Nucleus accumbens (tissue), 56 donors: ENCODE results near the gene KCNQ1.

Experiments used
- DNase-seq, 56 donors: peaks; one replicate each; lab custom pipeline; 2025; lab: John Stamatoyannopoulos, UW

Gene KCNQ1

DNA sequence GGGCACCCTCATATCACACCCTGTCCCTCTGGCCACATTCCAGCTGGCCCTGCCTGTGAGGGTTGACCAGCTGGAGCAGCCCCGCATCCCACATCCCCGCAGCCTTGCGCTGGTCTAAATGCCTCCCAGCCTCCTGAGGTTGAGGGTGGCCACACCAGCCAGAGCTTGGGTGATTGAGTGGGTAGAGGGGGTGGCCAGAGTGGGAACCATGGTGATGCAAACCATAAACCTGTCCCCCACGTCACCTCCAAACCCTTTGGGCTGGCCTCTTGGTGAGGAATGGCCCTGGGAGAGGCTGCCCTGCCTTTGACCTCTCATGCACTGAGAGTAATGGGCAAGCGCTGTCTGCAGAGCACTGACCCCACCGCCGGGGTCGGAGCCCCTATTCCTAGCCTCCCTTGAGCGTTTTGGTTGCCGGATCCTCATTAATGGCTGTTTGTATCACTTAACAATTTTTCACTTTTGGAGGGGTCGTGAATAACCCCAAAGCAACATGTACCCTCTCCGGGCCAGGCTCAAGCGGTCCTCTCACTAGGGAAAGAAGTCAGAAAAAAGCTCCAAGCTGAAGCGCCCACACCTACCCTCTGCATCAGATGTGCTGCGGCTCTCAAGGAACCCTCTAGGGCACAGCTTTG, 271.0 kb downstream of the KCNQ1 start:
- no peak for DNase-seq

DNA sequence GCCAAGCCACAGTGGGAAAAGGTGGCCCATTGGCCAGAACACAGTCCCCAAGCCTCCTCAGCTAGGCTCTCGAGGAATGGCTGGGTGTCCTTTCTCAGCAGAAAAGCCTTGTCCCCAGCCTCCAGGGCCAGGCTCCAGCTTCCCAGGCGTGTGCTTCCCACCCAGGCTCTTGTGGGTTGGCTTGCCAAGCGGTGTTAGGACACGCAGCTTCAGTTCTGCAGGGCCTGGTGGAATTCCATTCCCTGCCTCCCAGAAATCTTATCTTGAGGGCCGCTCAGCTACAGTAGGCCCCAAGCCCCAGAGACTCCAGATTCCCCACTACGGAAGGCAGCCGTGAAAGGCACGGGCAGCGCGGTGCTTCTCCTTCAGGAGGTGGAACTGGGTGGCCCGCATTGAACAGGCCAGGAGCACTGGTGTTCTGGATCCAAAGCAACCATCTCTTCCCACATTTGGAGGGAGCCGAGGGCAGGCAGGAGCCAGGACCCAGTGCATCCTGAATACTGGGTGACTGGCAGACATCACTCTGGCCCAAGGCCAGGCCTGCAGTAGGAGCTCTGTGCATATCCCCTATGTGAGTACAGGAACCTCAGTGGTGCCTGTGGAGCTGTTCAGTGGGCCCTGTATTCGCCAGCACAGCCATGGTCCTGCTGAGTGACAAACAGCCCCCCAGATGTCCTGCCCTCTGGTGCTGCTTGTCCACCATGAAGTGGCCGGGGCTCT, 271.7 kb downstream of the KCNQ1 start:
- DNase-seq, result no peak

DNA sequence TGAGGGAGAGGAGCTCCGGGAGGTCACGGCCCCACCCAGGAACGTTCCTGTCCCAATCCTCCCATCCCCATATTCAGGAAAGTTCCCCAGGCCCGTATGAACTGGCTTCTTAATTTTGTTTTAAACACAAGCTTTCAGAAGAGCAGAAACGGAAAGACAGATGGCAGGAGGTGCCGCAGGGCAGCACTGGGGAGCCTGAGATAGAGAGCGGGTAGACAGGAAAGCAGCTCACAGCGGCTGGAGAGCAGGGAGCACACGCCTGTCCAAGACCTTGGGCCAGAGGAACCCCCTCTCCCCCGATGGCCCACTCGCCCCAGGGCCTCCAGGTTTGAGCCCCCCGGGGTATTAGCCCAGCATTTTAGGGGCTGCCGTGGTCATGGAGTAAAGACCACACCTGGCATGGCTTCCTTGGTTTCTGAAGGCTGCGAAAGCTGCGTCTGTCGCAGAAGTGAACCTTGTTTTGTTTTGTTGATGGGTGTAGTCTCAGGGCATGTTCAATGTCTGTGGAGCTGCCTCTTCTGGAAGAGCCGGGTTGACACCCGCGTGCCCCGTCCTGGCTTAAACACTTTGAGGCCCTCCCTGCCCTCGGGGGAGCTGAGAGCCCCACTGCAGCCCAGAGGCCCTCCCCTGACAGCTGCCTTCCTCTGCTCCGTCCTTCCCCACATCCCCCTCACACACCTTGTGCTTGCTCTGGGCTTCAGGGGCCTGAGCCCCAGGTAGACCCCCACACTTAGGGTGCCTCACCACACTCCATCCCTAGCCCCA, 272.9 kb downstream of the KCNQ1 start:
- no peak for DNase-seq

DNA sequence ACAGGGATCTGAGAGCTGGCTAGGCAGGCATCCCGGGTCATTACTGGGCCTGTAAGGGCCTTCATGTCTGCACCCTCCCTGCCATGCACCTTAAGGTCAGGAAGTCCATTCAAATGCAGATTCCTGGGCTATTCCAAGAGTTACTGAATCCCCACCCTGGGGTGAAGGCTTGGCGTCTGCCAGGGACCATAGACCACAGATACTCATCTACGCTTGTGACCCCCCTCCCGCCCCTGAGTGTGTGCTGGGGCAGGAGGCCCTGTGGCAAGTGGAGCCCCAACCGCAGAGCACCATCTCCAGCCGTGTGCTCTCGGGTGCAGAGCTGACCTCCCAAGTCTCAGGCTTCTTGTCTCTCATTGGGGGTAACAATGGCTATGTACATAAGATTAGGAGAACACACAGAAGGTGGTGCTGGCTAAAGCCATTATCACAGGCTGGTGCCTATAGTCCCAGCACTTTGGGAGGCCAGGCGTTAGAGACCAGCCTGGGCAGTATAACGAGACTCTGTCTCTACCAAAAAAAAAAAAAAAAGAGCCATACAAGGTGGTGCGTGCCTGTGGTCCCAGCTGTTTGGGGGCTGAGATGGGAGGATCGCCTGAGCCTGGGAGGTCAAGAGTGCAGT, 274.1 kb downstream of the KCNQ1 start:
- no peak for DNase-seq

DNA sequence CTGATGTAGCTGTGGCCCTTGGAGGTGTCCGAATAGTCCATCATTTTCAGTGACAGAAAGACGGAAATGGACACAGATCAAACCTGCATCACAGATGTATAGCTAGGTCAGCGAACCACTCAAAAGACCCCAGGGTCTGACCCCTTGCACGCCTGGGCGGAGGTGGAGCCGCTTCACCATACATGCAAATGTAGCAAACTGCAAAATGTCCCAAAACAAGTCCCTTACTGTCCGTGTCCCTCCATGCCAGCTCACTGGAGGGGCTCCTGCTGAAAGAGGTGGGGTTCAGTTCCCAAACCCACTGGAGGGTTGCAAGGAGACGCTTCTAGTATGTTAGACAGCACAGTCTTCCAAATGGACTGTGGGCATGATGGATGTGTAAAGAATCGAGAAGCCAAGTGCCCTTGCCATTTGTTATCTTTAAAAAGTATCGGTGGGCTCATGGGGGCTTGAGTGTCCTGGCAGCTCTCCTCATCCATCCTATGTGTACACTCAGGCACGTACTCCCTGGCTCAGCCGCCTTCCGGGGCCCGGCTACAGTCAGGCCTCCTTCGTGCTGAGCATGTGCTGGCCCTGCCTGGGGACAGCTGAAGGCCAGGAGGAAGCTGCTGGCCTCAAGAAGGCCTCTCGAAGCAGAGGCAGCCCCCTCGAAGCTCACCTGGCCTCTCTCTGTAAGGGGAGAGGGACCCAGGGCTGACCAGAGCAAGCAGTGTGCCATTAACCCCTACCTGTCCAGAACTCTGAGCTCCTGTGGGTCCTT, 275.2 kb downstream of the KCNQ1 start:
- no peak for DNase-seq

DNA sequence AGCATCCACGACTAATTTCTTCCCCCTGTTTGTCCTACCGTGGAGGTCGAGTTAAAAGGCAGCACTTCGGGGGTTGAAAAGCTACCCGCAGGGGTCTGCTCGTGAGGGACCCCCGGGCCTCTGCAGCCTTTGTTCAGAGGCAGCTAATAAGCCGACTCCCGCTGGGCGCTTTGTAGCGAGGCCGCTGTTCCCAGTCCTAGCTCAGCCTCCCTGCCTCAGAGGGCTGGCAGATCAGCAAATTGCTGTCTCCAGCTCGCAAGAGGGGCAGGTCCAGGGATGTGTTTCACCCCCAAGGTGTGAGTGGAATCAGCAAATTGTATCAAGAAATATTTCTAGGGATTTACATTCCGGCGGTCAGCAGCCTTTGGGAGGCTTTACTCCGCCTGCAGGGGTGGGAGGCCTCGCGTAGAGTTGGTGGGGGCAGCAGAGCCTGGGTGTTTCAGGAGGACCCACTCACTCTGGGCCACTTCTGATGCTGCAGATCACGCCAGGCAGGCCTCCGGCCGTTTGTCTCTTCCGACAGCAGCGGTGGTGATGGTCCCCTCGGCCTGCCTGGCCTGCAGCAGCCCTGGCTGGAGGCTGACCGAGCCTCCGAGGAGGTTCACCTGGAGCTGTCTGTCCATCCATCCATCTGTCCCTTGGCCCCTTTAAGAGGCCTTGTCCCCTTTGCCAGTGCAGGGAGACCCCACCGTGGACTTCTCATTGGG, 276.6 kb downstream of the KCNQ1 start:
- DNase-seq, result no peak

DNA sequence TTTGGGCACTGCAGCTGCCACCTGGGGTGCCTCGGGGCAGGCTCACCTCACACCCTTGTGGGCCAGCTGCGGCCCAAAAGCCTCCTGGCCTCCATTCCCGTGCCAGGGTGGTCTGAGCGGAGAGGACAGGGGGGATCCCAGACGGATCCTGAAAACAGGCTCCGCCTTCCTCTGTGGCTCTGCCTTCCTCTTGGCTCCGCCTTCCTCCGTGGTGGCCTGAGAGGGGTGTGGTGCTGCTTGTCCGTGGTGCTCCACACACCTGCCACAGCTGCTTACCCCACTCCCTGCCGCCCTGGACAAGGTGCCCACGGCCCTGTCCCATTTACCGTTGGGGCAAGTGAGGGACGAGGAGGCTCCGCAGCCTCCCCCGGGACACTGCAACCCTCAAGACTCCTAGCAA, 278.1 kb downstream of the KCNQ1 start:
- no peak for DNase-seq

DNA sequence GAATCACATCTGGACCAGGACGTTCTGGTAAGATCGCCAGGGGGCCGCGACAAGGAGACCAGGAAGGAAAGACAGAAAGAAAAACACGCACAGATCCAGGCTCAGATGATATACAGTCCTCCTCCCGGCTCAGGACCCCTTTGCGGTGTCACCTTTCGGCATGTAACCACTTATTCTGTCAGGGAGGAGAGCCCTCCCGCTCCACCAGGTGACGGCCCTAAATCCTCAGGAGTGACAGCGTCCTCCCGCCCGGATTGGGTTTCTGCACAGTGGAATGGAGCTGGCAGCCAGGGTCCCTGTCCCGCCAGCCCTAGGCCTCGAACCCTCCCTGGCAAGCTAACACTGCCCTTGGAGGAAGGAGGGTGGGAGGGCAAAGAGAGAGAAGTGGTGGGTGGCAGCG, 279.3 kb downstream of the KCNQ1 start:
- no peak for DNase-seq

DNA sequence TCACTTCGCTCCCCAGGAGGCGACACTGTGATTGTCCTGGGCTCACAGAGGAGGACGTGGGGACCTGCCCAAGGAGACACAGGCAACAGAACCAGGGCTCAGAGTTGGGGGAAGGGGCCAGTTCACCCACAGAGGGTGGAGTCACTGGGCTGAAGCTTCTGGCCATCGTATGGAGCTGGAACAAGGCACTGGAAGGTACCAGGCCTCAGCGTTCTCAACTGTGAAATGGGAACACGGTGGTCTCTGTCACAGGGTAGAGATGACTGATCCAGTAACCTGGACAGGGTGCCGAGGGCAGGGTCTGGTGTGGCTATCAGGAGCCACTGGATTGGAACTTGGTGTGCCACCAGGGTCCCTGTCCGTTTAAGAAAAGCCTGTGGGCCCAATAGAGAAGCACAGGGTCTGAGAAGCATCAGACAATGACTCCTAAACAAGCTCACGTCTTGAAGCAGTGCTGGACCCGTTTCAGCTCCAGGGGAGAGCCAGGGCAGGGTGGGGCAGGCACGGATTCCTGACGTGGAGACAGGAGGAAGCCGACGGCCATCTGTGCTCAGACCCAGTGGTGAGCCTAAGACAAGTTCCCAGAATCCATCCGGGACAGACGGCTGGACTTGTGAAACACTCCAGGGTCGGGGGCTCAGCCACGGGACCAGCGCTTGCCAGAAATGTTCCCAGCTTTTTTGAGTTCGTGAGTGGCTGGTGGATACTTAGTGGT, 280.0 kb downstream of the KCNQ1 start:
- no peak for DNase-seq

DNA sequence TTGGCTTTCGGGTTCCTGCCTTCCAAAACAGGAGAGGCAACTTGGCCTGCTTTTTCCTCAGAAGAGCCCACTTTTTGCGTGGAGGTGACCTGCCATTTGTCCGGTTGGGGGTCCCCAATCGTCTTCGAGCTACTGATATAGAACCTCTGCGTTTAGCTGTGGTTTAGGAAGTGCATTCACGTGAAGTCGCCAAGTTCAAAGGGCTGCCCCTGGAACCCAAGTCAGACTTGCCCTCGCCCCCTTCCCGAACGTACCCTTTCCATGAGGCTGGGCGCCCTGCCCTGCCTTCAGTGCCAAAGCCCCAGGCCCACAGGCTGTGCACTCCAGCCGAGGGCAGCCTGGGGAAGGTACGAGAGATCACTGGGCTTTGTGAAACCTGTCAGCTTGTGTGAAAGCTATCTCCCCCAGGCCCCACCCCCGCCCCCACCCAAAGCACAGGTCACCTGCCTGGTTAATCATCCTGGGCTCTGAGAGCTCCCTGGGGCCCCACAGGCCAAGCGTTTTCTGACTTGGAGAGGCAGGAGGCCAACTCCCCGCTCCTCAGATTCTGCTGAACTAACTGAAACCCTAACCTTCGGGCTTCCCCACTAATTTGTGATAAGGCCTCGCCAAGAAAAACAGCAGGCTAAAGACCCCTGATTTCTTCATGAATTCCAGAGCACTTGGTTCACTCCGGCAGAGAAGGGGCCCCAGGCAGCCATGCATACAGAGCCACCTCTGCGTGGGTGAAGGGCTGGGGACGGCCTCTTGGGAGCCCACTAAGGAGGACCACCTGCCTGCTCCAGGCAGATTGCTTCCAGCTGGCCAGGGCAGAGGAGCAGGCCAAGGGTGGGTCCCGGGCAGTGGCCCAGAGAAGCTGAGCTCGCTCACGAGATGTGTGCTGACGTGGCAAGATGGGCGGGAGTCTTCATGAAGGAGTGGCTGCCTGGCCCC, 280.8 kb downstream of the KCNQ1 start:
- DNase-seq, result no peak

DNA sequence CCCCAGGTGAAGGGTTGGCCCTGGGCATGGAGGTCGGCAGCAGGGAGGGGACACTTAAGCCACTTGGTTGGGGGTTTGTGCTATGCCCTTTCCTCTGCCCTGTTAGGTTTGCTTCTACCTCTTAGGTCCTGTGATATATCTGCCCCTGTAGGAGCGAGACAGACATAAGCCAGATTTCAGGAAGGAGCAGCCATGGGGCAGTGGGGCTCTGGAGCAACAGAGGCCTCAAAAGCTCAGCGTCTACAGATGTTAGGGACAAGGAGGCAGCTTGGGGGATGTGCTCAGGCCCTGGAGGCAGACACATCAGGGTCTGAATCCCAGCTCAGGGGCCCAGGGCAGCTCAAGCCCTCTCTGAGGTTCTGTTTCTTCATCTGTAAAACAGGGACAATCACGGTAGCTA, 282.2 kb downstream of the KCNQ1 start:
- DNase-seq, result no peak

DNA sequence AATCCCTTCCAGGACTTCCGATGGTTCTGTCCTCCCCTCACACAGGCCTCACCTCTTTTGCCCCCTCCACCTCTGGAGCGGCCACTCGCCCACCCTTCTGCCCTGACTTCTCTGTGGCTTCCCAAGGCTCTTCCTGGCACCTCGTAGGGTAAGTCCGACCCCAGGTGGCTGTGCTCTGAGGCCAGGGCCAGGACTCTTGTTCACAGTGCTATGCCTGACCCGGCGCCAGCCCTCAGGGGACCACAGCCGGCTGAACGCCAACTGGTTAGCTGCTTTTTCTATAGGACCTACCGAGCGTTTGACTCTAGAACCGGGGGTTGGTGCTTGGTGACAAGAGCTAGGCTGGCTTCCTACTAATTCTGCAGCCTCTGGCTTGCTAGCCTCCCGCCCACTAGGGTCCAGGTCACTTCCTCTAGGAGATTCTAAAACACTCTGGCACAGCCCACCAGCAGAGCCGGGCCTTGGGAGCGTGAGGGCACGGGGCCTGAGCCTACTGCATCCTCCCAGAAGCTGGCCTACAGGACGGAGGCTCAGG, 283.4 kb downstream of the KCNQ1 start:
- DNase-seq, result peak in 1 of 56 donors; percentile 63

DNA sequence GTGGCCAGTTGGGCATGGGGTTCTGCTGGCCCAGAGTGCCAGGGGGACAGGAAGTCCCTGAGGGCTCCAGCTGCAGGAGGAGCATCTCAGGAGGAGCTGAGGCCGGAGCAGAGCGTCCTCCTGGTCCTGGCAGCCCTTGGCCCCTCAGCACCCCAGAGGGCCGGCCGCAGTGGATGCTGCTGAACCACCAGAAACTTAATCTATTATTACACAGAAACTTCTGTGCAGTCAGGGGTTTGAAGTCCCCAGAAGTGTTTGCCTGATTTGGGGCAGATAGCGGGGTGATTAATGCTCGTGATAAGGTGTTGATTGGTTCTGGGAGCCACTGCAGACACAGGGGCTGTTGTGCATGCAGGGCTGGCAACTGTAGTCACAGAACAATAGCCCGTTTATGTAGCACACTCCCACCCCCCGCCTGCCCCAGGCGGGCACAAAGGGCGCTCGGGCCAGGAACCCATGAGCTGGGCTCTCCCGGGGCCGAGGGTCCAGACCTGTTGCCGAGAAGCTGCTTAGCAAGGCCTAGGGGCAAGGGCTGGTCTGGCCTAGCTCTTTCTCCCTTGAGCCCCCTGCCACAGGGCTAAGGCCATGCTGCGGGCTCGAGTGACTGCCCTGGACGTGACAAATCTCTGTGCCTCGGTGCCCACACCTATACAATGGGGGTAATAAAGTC, 284.0 kb downstream of the KCNQ1 start:
- peak in 52 of 56 donors; percentile 39 to 93 (median 80) for DNase-seq

DNA sequence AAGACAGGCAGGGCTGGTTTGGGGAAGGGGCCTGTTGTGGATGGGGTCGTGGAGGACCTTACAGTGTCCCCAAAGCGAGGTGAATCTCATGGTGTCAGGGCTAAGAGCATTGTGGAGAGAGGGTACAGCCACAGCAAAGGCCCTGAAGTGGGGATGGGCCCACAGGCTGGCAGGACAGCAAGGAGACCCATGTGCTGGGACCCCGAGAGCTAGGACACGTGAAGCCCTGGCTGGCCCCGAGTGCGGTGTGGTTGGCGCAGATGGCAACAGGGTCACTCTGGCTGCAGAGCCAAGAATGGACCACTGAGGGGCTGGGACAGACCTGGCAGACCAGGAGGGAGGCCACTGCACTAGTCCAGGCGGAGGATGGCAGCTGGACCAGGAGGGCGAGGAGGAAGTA, 285.0 kb downstream of the KCNQ1 start:
- DNase-seq, result peak in 3 of 56 donors; percentile 17 to 61 (median 52)

DNA sequence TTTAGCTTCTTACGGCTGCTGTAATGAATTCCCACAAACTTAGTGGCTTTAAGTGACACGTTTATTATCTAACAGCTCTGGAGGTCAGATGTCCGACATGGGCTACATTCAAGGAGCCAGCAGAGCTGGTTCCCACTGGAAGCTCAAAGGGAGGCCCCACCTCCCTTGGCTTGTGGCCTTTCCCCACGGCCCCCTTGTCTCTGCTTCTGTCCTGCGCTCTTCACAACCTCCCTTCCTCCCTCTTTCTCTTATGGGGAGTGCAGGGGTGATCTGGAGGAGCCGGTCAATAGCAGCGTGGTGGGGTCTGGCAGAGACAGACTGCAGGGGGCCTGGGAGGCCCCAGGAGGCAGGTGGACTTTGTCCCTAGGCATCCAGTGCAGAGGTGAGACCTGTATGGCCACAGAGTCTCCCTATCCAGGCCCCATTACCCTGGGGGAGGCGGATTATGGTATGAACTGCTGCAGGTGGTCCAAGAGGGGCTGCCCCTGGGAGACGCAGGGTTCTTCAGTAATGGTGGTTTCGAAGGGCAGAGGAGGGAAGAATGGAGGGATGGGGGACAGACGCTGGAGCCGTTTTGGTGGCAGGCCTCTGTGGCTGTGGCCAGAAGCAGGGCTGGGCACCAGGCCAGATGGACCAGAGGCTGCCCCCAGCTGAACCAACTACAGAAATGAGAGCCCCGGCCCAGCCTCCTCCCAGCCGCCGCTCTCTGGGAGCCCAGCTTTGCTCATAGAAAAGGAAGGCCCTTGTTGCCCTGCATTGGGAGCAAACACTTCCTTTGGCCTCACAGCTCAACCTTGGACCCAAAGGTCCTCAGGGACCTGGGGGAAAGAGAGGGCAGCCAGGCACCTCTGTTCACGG, 285.7 kb downstream of the KCNQ1 start:
- DNase-seq, result peak in 43 of 56 donors; percentile 10 to 74 (median 42)
